GM18870 (cell line): ENCODE measurements around the gene RNF26.

Experiments used
- ATAC-seq: cut with Tn5 transposase; IDR thresholded peaks from one replicate; pipeline ENCODE4 v1.9.1; 2021; ENCODE audit warnings: moderate library complexity; ENCODE audit not compliant: unreplicated experiment

The RNF26 gene

GRCh38 chr11:119350302-119350701 is 16.0 kb downstream of the RNF26 start:
- no peak for ATAC-seq

- ATAC-seq = no peak
Observed at GRCh38 chr11:119351232-119351631, 16.9 kb downstream of the RNF26 start.

GRCh38 chr11:119352857-119353260 is 18.5 kb downstream of the RNF26 start:
- ATAC-seq = no peak

- no peak for ATAC-seq
Observed at GRCh38 chr11:119355091-119355843, 20.9 kb downstream of the RNF26 start.

- no peak for ATAC-seq
Observed at GRCh38 chr11:119356349-119357031, 22.2 kb downstream of the RNF26 start.

- ATAC-seq = no peak
Observed at GRCh38 chr11:119357074-119357473, 22.7 kb downstream of the RNF26 start.

- no peak for ATAC-seq
Observed at GRCh38 chr11:119359365-119360214, 25.3 kb downstream of the RNF26 start.

GRCh38 chr11:119361056-119361787 is 26.9 kb downstream of the RNF26 start:
- ATAC-seq = no peak

DNA sequence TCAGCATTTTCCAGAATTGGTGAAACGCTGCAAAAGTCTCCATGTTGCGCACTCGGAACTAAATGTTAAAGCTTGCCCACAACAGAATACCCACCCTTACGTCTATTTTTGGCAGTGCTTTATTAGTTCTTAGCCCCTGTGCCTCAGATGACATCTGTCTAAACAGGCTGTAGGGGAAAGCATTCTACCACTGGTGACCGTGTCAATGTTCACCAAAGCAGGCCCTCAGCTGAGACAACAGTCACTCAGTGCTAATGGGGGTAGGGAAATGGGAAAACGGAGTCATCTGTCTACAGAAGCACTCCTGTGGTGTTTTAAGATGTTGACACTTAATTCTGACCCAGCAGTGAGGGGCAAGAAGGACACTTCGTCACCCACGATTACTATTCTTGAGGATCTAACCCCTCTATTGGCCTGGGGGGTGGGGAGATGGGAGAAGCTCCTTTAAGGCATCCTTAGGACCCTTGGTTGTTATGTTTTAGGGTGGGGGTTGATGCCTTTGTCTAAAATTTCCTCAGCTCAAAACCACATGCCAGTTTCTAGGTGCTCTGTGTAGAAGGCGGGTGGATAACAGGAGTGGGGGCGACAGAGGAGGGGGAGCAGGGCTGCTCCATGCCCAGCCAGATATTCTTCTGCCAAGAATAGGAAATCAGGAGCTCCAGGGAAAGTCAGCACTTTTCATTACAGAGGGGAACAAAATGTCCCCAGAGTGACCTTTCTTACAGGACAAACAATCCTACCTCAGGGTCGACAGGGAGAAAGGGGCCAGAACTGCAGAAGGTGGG is 27.8 kb downstream of the RNF26 start:
- no peak for ATAC-seq

DNA sequence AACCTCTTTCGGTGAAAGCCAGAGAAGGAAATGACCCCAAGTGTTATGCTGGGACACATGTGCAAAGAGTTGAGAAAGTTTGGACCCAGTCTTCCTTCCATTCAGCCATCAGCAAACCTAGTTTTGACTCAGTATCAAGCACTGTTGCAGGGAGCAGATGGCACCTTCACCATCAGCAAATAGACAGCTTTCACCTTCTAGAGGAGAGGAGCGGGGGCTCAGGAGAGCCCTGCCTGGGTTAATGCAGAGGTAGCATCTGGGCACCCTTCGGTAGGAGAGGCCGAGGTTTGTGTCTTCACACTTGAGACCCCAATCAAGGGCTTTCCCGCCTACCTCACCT is 28.4 kb downstream of the RNF26 start:
- ATAC-seq = no peak

GRCh38 chr11:119363081-119363850 is 28.9 kb downstream of the RNF26 start:
- ATAC-seq = no peak

DNA sequence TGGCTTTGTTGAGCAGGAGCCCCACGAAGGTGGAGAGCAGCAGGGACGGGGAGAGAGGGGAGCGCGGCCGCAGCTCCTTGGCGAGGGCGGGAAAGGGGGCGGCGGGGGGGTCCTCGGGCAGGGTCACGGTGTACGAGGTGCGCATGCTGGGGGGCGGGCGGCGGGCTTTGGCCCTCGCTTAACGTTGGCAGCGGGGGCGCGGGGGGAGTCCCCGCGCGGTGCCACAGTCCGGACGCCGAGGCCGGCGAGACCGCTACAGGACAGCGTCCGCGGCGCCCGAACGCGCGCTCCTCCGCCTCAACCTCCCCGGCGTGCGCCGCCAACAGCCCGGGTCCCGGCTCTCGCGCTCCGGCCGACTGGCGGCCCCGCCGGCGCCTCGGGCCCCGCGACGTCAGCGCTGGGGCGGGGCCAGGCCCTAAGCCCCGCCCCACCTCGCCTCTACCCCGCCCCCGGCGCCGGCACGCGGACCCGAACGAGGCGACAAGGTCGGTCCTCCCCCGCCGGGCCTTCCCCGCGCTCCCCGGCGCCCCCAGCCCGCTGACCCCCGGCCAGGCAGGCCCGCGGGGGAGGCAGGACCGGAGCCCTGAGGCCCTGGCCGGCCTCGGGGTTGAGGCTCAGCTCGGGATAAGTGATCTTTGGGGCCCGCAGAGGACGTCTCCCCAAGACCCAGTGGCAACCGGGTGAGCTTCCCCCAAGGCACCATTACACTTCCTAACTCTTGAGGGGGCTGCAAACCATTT is 29.7 kb downstream of the RNF26 start:
- no peak for ATAC-seq

DNA sequence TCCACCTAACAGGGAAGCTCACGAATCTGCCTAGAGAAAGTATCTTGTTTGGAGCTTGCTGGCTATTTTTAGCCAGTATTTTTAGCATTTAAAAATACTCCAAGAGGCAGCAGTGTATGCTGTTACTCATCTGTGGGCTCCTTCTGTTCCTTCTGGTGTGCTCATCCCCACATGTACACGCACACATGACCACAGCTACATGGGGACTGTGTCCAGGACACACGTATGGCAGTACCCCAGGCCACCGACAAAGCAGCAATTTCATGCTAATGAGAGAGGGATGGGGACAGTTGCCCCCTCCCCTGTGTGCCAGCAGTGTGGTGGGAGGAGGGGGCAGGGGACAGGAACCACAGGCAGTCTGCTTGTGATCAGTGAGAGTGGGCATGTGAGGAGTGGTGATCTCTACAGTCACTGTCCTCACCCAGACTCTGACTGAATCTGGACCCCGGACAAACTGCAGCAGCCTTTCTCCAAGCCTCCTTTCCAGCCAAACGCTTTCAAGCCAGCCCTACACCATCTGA is 30.8 kb downstream of the RNF26 start:
- no peak for ATAC-seq

GRCh38 chr11:119366690-119367620 is 32.6 kb downstream of the RNF26 start:
- ATAC-seq = no peak

GRCh38 chr11:119367661-119368120 is 33.4 kb downstream of the RNF26 start:
- no peak for ATAC-seq

DNA sequence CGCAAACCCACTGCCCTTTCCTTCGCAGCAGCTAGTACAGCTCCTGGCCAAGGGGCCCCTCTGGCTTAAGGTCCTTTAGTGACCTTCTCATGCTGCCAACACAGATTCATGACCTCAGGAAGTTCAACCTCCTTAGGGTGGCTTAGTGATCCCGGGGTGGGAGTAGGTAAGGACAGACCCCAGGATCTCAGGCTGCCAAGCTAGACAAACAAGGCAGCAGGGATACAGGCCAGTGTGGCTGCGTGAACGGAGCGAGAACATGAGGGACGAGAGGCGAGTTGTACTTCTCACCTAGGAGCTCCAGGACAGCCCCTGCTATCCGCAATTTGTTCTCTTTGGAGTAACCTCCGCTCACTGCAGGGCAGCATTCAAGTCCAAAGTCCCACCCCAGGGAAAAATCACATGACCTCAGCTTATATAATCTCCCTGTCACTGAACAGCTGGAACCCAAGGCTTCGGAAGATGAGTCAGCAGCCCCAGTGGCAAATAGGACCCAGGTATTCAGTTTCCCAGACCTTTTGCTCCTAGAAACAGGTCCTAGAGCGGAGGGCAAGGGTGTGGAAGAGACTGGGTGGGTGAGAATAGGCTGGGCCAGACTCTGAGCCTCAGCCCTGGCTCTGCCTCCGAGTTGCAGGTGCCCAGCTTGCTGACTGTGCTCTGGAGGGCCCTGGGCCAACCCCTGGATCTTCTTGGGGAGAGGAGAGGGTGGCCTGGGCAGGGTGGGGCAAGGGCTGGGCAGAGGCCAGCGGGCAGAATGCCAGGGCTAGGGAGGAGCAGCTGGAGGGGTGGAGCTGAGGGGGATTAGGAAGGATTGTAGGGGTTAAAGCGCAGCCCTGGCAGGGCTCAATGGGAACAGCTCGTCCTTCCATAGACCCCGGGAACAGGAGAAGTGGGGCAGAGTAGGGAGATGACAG is 34.1 kb downstream of the RNF26 start:
- no peak for ATAC-seq
